Panc1 (cell line): ENCODE results near the gene OR5D16. TPM values are rescaled to one million over a fixed set of nuclear protein-coding genes. Genes with fewer than 3 reads are reported as not detected.

Experiments used
- ATAC-seq: fragments of 200-7000 bp; cut with Tn5 transposase; 2 replicates; pipeline ENCODE4 v1.9.1; 2020; ENCODE audit warnings: mild to moderate bottlenecking, moderate library complexity
- BruUV-seq: library from RNA; stranded (reverse); fragments of 400-500 nt; replicated peaks from 2 replicates; lab custom pipeline; 2021; lab: Mats Ljungman, UMichigan
- CTCF ChIA-PET: fragments of 300-600 bp; sonication (Branson Sonifier 250); formaldehyde crosslinking; loops from one replicate; lab custom pipeline; 2022; ENCODE audit warnings: antibody characterized with exemption; lab: Charles Lee
- POLR2A ChIA-PET: fragments of 300-600 bp; sonication (Branson Sonifier 250); formaldehyde crosslinking; loops from one replicate; lab custom pipeline; 2022; ENCODE audit warnings: antibody characterized with exemption; lab: Charles Lee
- DNase-seq: peaks from one replicate; pipeline ENCODE4 v3.0.0-alpha.2; 2010; ENCODE audit warnings: low read depth, low spot score
- H3K27ac ChIP-seq: 2 replicates; pipeline ENCODE4 v1.5.1; 2011; ENCODE audit warnings: mild to moderate bottlenecking, low read length, inconsistent platforms
- H3K27me3 ChIP-seq: fragments of 200-500 bp; sonication (Bioruptor generic); 2 replicates; pipeline ENCODE4 v1.6.0; 2014; ENCODE audit warnings: low read length, inconsistent platforms; ENCODE audit not compliant: control insufficient read depth, insufficient read depth
- H3K36me3 ChIP-seq: fragments of 200-500 bp; sonication (Bioruptor generic); 2 replicates; pipeline ENCODE4 v1.5.1; 2014; ENCODE audit warnings: inconsistent platforms, mild to moderate bottlenecking, low read length, moderate library complexity; ENCODE audit not compliant: control insufficient read depth, insufficient read depth
- H3K4me1 ChIP-seq: 2 replicates; pipeline ENCODE4 v1.5.1; 2011; ENCODE audit warnings: inconsistent platforms, mild to moderate bottlenecking, low read length, moderate library complexity; ENCODE audit not compliant: control insufficient read depth, insufficient read depth
- H3K4me3 ChIP-seq, 2 experiments: 2 replicates each; pipeline ENCODE4 v1.5.1; 2011 to 2012; ENCODE audit warnings: low read depth in 2 of 2, low read length in 2 of 2, mild to moderate bottlenecking in 2 of 2, inconsistent platforms in 1 of 2, moderate library complexity in 1 of 2
- H3K9me3 ChIP-seq: fragments of 200-500 bp; sonication (Bioruptor generic); 2 replicates; pipeline ENCODE4 v1.5.1; 2014; ENCODE audit warnings: low read depth, mild to moderate bottlenecking, inconsistent platforms, low read length, moderate library complexity; ENCODE audit not compliant: control insufficient read depth, insufficient read depth
- CTCF ChIP-seq: fragments of 450-650 bp; IDR thresholded peaks from 2 replicates; pipeline ENCODE4 v1.5.1; 2017; ENCODE audit warnings: mild to moderate bottlenecking
- POLR2AphosphoS5 ChIP-seq: IDR thresholded peaks from 2 replicates; pipeline ENCODE4 v1.6.1; 2012; ENCODE audit warnings: mild to moderate bottlenecking, low read depth, low read length, moderate library complexity
- REST ChIP-seq, 2 experiments: IDR thresholded peaks; 2 replicates each; pipeline ENCODE4 v1.6.1; 2011 to 2012; ENCODE audit warnings: low read depth in 2 of 2, control low read depth in 1 of 2, low read length in 1 of 2, mild to moderate bottlenecking in 1 of 2, moderate library complexity in 1 of 2; ENCODE audit not compliant: insufficient read depth in 1 of 2
- SIN3A ChIP-seq: IDR thresholded peaks from 2 replicates; pipeline ENCODE4 v1.6.1; 2012; ENCODE audit warnings: low read depth, mild to moderate bottlenecking, low read length, moderate library complexity, borderline replicate concordance; ENCODE audit not compliant: insufficient read depth
- TCF7L2 ChIP-seq: IDR thresholded peaks from 2 replicates; pipeline ENCODE4 v1.6.1; 2011; ENCODE audit warnings: mild to moderate bottlenecking, low read depth, low read length, inconsistent platforms
- in situ Hi-C: cut with HindIII; loops from 2 replicates; pipeline ENCODE4 v1.10.0; 2016; ENCODE audit warnings: low sequenced_read_pairs, low pct_unique_long_range_greater_than_20kb
- intact Hi-C: fragments of 100-400 bp; cut with micrococcal nuclease; formaldehyde crosslinking; loops from one replicate; pipeline ENCODE4 v1.10.0; 2022; ENCODE audit not compliant: unreplicated experiment
- total RNA-seq: library from RNA; stranded (reverse); gene quantifications from one replicate; pipeline ENCODE4 v1.2.1, GENCODE V29; 2021; ENCODE audit not compliant: unreplicated experiment

The OR5D16 gene
- total RNA-seq, 1 experiment from 2014 or later: not detected

DNA sequence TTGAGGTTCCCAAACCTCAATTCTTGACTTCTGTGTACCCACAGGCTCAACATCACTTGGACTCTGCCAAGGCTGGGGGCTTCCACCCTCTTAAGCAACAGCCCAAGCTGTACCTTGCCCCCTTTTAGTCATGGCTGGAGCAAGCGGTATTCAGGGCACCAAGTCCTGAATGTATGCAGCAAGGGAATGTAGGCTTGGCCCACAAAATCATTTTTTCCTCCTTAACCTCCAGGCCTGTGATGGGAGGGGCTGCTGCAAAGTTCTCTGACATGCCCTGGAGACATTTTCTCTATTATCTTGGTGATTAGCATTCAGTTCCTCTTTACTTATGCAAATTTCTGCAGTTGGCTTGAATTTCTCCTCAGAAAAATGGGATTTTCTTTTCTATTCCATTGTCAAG lies 32.3 kb upstream of the OR5D16 start:
- CTCF ChIA-PET: no interaction called here
- Histone ChIP-seq H3K9me3 (peaks cover 3% of the 10 kb centered on the region; the same call in 1 of the 2 replicates), H3K36me3 (no peaks in the 10 kb centered on the region), H3K27me3 (no peaks in the 10 kb centered on the region), H3K27ac (no peak overlapping the region), H3K4me1 (no peaks in the 10 kb centered on the region), H3K4me3 (no peak overlapping the region)
- POLR2A ChIA-PET: no interaction called here
- no TSS peak for BruUV-seq
- intact Hi-C loops: no loop called here
- no peak for DNase-seq
- no peak for TF ChIP-seq REST (IDR thresholded peaks at IDR 0.05; ENCODE audit: insufficient read depth in 1 of 2, low read depth in 2 of 2, low read length in 1 of 2)
- no peak for ATAC-seq
- in situ Hi-C loops: no loop called here

- no TSS peak for BruUV-seq
- Histone ChIP-seq H3K4me3 (no peak within 1 kb of the TSS), H3K36me3 (no peaks in the 10 kb centered on the region), H3K27me3 (no peaks in the 10 kb centered on the region), H3K9me3 (peaks cover 3% of the 10 kb centered on the region; the same call in 1 of the 2 replicates), H3K4me1 (no peaks in the 10 kb centered on the region), H3K27ac (no peak within 1 kb of the TSS)
- TF ChIP-seq CTCF (no peak), SIN3A (no peak), REST (IDR thresholded peaks at IDR 0.05; ENCODE audit: insufficient read depth in 1 of 2, low read depth in 2 of 2, low read length in 1 of 2) (no peak), TCF7L2 (no peak), POLR2AphosphoS5 (no peak)
- intact Hi-C loops: no loop called here
- ATAC-seq (no peak), DNase-seq (no peak)
- in situ Hi-C loops: no loop called here
- CTCF ChIA-PET: no interaction called here
- POLR2A ChIA-PET: no interaction called here
Observed at GRCh38 chr11:55811067-55811466, 27.5 kb upstream of the OR5D16 start, which contains the start of gene OR5L1. TSS of gene OR5L1 (plus strand) at chr11:55811367. CDS start at chr11:55811467, 100 bp downstream.
